ENCODE data around the gene CLRN3. TPM values are rescaled to one million over a fixed set of nuclear protein-coding genes. Genes with fewer than 3 reads are reported as not detected.

The CLRN3 gene
- total RNA-seq, 2 experiments from 2014 or later = not detected

- POLR2A ChIA-PET = no interaction called here
Observed at GRCh38 chr10:127905001-127905847, 12.5 kb upstream of the CLRN3 start.

GRCh38 chr10:127904311-127905000, 11.7 kb upstream of the CLRN3 start:
- ChIA-PET POLR2A (no interaction called here), CTCF (interaction anchor here (0.6 to 5.3 kb wide), 4 partner anchors 9 to 226 kb away, joined by 3 to 95 read pairs (median 4); no protein-coding TSS in a partner anchor)

More at GRCh38 chr10:127905001-127905847, 12.5 kb upstream of the CLRN3 start:
- CTCF ChIA-PET = interaction anchor here (0.6 to 5.3 kb wide), 6 partner anchors 8 to 226 kb away, joined by 3 to 95 read pairs (median 6); no protein-coding TSS in a partner anchor

- ChIA-PET CTCF (no interaction called here), POLR2A (no interaction called here)
Observed at GRCh38 chr10:127903789-127904188, 11.0 kb upstream of the CLRN3 start.

- CTCF ChIA-PET = interaction anchor here (1.3 kb wide), 1 partner anchor 111 kb away, joined by 4 read pairs; no protein-coding TSS in a partner anchor
- POLR2A ChIA-PET = no interaction called here
Observed at GRCh38 chr10:127899766-127900387, 7.1 kb upstream of the CLRN3 start.

- ChIA-PET POLR2A (no interaction called here), CTCF (no interaction called here)
Observed at GRCh38 chr10:127897177-127897576, 4.4 kb upstream of the CLRN3 start.

- CTCF ChIA-PET = no interaction called here
Observed at GRCh38 chr10:127896590-127896989, 3.8 kb upstream of the CLRN3 start.

GRCh38 chr10:127894146-127894545, 1.4 kb upstream of the CLRN3 start:
- ChIA-PET CTCF (interaction anchor here (0.9 kb wide), 1 partner anchor 13 kb away, joined by 3 read pairs; the partner anchor contains the start of gene PTPRE), POLR2A (no interaction called here)

More at GRCh38 chr10:127896590-127896989, 3.8 kb upstream of the CLRN3 start:
- POLR2A ChIA-PET = no interaction called here

- ChIA-PET CTCF (no interaction called here), POLR2A (no interaction called here)
Observed at GRCh38 chr10:127890832-127891334, 1.9 kb downstream of the CLRN3 start.

GRCh38 chr10:127890216-127890615, 2.5 kb downstream of the CLRN3 start:
- POLR2A ChIA-PET = no interaction called here
- CTCF ChIA-PET = no interaction called here

GRCh38 chr10:127889605-127890195, 3.0 kb downstream of the CLRN3 start:
- ChIA-PET POLR2A (no interaction called here), CTCF (no interaction called here)

GRCh38 chr10:127888521-127889312, 4.0 kb downstream of the CLRN3 start:
- ChIA-PET POLR2A (no interaction called here), CTCF (no interaction called here)

- CTCF ChIA-PET = no interaction called here
Observed at GRCh38 chr10:127887541-127888415, 5.0 kb downstream of the CLRN3 start.

GRCh38 chr10:127886371-127887051, 6.2 kb downstream of the CLRN3 start:
- ChIA-PET POLR2A (no interaction called here), CTCF (no interaction called here)

More at GRCh38 chr10:127887541-127888415, 5.0 kb downstream of the CLRN3 start:
- POLR2A ChIA-PET = no interaction called here

- ChIA-PET CTCF (no interaction called here), POLR2A (no interaction called here)
Observed at GRCh38 chr10:127884501-127884900, 8.2 kb downstream of the CLRN3 start.

- CTCF ChIA-PET = no interaction called here
- POLR2A ChIA-PET = no interaction called here
Observed at GRCh38 chr10:127883516-127883915, 9.2 kb downstream of the CLRN3 start.

GRCh38 chr10:127882801-127883459, 9.8 kb downstream of the CLRN3 start:
- CTCF ChIA-PET = no interaction called here
- POLR2A ChIA-PET = no interaction called here

- ChIA-PET CTCF (no interaction called here), POLR2A (no interaction called here)
Observed at GRCh38 chr10:127882391-127882790, 10.3 kb downstream of the CLRN3 start.

Data from activated CD8-positive, alpha-beta memory T cell treated with anti-CD3 and anti-CD28 coated beads for 36 hours (primary cell).